ENCODE results near the gene FBL.
A peak's percentile ranks its signal among the peaks of the same experiment; 100 is the strongest.
"Not testable (repeated sequence)": the region's sequence is repeated elsewhere in the genome, so short reads cannot be mapped to it uniquely, and the experiment has no call there.

FBL gene

DNA sequence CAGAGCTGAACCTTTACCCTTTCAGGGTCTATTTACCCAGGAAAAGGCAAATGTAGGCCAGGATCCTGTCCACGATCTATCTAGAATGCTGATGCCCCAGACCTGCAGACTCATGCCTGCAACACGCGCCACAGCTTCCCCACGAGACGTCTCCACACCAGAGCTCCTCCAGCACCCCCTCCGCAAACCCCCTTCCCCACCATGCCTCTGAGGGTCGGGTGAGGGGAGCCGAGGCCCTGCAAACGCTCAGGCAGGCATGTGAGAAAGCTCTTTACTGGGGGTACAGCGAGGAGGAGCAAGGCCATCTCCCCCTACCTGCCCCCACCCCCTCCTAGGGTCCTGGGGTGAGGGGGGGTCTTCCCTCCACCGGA, 21.1 kb downstream of the FBL start:
- Mint-ChIP-seq H3K4me1 (peaks cover 13% of the 10 kb centered on the region), H3K9me3 (no peaks in the 10 kb centered on the region), H3K27ac (peak overlapping the region; percentile 43 to 64), H3K4me3 (peak overlapping the region in 1 of 2 donors; percentile 47), H3K27me3 (no peaks in the 10 kb centered on the region)
- no peak for ATAC-seq
- DNase-seq = no peak

DNA sequence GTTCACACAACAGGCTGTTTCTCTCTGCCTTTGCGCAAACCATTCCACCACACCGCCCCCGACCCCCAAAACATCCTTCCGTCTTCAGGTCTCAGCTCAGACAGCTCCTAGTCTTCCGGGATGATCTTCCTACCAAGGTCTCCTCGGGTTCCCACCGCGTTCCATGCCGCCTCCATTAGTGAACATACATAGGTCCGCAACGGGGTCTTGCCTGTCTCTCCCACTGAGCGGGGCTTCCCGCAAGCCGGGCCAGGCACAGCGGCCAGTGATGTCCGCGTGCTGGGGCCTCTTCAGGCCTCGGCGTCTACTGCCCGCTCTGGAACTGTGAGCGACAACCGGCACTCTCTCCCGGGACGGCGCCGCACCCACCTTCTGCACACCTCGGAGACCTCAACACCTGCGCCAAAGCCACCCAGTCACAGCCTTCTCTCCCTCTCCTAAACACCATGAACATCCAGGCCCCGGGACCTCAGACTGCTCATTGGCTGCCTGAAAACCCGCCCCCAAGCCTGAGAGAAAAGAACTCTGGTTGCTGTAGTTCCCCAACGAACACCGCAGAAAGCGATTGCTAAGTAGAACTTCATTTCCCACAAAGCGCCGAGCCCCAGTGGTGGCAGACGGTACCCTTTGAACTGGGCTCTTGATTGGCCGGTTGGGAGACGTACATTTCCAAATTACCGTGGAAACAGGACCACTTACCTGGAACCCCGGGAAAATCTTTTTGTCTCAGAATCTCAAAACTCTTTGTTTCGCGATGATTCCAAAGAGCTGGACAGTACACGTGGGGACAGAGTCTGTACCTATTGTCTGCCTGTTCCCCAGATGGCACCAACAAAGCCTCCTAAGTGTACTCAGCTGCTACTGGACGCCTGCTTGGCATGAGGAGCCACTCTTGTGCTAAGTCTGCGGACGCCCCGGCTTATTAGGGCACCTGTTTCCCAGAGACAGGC, 21.8 kb downstream of the FBL start:
- Mint-ChIP-seq H3K27me3 (no peaks in the 10 kb centered on the region), H3K27ac (peak overlapping the region in 1 of 2 donors; percentile 64), H3K4me1 (peaks cover 16% of the 10 kb centered on the region), H3K9me3 (no peaks in the 10 kb centered on the region), H3K4me3 (no peak overlapping the region)
- peak; percentile 82 to 91 for DNase-seq
- peak; percentile 99 for ATAC-seq

DNA sequence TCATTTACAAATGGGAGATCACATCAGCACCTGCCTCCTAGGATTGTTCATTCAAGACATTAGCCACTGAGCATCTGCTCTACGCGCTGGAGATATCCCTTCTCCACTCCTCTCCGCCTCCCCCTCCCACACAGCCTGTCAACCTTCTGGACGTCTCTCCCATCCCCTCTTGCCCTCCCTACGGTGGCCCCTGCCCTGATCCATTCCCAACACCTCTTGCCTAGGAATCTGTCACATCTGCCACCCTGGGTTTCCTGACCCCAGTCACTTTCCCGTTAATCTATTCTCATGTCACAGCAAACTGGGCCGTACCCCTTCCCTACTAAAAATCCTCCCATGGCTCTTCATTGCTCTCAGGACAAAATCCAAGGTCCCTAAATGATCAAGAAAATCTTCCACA, 22.5 kb downstream of the FBL start:
- DNase-seq (no peak), ATAC-seq (no peak)
- Mint-ChIP-seq H3K4me1 (peaks cover 17% of the 10 kb centered on the region), H3K4me3 (no peak overlapping the region), H3K27ac (no peak overlapping the region), H3K27me3 (no peaks in the 10 kb centered on the region), H3K9me3 (no peaks in the 10 kb centered on the region)

DNA sequence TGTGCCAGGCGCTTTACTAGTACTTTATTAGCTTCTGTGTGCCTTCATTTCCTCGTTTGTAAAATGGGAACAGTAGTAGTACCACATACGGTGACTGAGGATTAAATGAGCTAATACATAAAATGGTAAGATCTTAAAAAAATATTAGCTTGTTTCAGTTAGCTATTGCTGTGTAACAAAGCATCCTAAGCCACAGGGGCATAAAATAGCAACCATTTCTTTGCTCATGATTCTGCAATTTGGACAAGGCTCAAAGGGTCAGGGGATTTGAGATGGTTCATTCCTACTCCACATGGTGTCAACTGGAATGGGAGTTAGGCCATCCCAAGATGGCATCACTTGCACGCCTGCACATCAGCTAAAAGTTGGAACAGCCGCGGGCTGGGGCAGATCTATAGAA, 25.5 kb downstream of the FBL start:
- DNase-seq (no peak), ATAC-seq (no peak)
- Mint-ChIP-seq H3K9me3 (no peaks in the 10 kb centered on the region), H3K27ac (no peak overlapping the region), H3K4me3 (no peak overlapping the region), H3K27me3 (no peaks in the 10 kb centered on the region), H3K4me1 (peaks cover 31% of the 10 kb centered on the region)

DNA sequence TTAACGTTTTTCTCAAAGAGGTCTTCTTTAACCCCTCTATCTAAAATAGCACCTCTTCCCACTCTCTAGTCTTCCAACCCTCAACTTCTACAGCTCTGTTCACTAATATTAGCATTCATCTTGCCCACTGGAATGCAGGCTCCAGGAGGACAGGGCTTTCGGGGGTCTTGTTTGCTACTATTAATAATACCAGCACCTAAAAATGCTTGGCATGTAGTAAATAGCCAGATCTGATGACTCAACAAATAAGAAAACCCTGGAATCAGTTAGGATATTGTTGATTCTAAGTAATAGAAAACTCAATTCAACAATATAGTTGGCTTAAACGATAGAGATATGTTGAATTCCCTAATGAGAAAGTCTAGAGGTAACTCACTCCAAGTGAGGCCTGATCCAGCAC, 26.4 kb downstream of the FBL start:
- Mint-ChIP-seq H3K9me3 (no peaks in the 10 kb centered on the region), H3K4me3 (no peak overlapping the region), H3K4me1 (peaks cover 32% of the 10 kb centered on the region), H3K27me3 (no peaks in the 10 kb centered on the region), H3K27ac (no peak overlapping the region)
- no peak for ATAC-seq
- DNase-seq = no peak

DNA sequence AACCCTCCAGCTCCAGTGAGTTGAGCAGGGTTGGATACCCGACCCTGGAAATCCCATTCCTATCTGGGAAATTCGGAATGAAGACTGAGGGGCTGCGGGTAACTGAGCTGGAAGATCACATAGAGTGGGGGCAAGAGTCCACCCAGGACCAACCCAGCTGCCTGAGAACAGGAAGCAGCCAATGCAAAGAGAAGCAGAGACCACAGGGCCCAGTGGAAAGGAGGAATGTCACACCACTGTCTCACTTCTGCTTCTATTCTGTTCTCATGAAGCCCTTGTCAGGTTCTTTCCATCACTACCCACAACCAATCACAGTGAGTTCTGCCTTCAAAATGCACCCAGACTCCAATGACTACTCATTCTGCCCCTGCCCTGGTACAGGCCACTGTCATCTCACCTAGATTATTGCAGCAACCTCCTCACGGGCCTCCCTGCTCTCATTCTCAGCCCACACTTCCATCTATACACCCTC, 27.5 kb downstream of the FBL start:
- peak; percentile 43 for ATAC-seq
- no peaks in the 10 kb centered on the region for H3K9me3 Mint-ChIP-seq
- H3K27me3 Mint-ChIP-seq = no peaks in the 10 kb centered on the region
- H3K4me1 Mint-ChIP-seq = peaks cover 32% of the 10 kb centered on the region
- DNase-seq = no peak
- no peak overlapping the region for H3K4me3 Mint-ChIP-seq
- H3K27ac Mint-ChIP-seq = no peak overlapping the region

DNA sequence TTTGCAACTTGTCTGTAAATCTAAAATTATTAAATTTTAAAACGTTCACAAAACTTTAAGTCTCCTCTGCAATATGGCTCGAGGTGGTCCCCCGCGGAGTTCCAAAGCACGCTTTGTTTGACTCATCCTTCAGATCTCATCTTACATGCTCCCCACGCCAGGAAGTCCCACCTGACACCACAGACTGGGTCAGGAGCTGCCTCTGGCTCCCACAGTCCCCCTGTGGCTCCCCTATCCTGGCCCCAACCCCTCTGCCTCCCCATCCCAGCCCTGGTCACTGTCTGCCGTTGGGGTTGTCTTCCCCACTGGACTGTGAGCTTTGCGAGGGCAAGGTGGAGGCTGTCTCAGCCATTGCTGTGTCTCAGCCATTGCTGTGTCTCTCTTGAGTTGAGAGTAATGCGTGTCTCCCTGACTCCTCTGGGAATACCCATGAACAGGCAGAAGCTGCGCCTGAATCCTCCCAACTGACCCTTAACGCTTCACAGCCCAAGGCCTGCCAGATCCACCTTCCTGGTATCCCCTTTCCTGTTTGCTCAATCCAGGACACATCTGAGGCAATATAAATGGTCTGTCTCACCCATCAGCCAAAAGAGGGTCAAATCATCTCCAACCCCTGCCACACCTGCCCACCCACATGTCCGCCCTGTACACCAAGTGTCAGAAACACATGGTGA, 28.2 kb downstream of the FBL start:
- H3K4me3 Mint-ChIP-seq = no peak overlapping the region
- no peak for DNase-seq
- ATAC-seq = no peak
- H3K27me3 Mint-ChIP-seq = no peaks in the 10 kb centered on the region
- no peak overlapping the region for H3K27ac Mint-ChIP-seq
- no peaks in the 10 kb centered on the region for H3K9me3 Mint-ChIP-seq
- H3K4me1 Mint-ChIP-seq = peaks cover 32% of the 10 kb centered on the region

DNA sequence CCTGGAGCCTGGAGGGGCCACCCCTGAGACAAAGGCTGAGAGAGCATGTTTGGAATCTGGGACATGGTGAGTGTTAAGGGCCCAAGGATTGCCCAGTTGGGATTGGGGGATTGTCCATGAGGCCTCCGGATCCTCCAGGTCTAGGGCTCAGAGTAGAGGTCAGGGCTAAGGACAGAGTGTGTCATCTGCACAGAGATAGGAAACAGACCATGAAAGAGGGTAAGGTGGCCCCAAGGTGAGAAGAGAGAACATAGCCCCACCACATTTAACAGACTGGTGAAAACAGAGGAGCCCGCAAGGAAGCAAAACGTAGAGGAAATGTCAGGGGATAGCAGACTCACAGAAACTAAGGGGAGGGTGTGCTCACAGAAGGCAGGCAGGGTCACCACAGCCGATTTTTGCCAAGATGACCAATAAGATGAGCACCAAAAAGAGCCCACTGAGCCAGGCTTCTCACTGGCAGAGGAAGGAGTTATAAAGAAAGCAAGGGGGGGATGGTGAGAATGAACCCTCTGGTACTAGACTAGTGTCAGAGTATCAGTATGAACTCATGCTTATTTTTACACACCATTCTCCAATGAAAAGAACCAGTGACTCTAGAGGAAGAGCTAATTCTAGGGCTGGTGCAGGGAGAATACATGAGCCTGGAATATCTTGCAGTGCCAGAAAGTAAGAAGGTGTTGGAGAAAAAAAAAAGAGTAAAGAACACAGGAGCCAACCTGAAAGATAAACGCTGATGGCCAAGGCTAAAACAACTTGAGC, 29.7 kb downstream of the FBL start:
- Mint-ChIP-seq H3K4me1 (peaks cover 32% of the 10 kb centered on the region), H3K27me3 (no peaks in the 10 kb centered on the region), H3K27ac (peak overlapping the region; percentile 50 to 55), H3K9me3 (no peaks in the 10 kb centered on the region), H3K4me3 (no peak overlapping the region)
- DNase-seq = no peak
- no peak for ATAC-seq

DNA sequence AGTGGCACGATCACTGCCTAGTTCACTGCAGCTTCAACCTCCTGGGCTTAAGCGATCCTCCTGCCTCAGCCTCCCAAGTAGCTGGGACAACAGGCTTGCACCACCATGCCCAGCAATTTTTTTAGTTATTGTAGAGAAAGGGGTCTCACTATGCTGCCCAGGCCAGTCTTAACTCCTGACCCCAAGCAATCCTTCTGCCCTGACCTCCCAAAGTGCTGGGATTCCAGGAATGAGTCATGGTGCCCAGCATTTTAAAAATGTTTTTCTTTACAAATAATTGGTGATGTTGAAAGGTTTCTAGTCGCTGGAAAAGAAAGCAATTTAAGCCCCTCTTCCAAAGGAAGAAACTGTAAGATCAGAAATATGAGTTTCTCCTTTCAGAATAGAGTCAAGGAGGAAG, 31.6 kb downstream of the FBL start:
- DNase-seq (no peak), ATAC-seq (no peak)
- H3K27ac Mint-ChIP-seq = no peak overlapping the region
- no peaks in the 10 kb centered on the region for H3K27me3 Mint-ChIP-seq
- no peak overlapping the region for H3K4me3 Mint-ChIP-seq
- no peaks in the 10 kb centered on the region for H3K9me3 Mint-ChIP-seq
- peaks cover 30% of the 10 kb centered on the region for H3K4me1 Mint-ChIP-seq

DNA sequence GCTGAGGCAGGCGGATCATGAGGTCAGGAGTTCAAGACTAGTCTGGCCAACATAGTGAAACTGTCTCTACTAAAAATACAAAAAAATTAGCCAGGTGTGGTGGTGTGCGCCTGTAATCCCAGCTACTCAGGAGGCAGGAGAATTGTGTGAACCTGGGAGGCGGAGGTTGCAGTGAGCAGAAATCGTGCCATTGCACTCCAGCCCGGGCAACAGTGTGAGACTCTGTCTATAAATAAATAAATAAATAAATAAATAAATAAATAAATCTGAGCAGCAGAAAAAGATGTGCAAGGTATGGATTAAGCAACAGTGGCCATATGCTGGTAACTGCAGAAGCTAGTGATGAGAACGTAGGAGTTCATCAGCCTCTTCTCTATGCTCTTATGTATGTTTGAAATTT, 32.1 kb downstream of the FBL start:
- H3K27ac Mint-ChIP-seq, DNase-seq, H3K9me3 Mint-ChIP-seq, H3K27me3 Mint-ChIP-seq, H3K4me3 Mint-ChIP-seq, ATAC-seq: not testable (repeated sequence)
- H3K4me1 Mint-ChIP-seq = peaks cover 26% of the 10 kb centered on the region

DNA sequence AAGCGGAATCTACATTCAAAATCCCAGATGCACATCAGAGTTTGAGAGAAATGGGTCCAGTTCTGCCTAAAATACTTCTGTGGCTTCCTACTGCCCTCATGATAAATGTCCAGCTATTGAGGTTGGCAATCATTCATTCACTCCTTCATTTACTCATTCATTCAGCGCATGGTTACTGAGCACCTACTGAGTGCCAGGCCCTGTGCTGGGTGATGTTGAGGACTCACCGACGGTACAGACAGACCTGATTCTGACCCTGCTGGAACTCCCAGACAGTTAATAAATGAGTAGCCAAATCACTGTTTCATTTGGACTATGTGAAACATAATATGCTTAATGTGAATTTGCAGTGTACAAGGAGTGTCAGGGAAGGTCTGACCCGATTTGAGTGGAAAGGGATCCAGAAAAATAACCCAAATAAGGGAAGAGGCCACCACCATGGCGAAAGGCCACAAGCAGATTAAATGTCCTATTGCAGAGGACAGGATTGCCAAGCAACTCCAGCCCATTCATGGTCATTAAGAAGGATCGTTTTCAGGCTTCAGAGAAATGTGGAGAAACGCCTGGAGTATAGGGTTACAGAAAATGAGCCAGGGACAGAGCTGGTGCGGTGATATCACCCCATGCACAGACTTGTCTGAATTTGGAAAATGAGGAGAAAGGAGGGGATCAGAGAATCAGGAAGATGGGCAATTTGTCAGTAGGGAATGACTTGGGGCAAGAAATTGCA, 32.8 kb downstream of the FBL start:
- Mint-ChIP-seq H3K4me3 (no peak overlapping the region), H3K27me3 (no peaks in the 10 kb centered on the region), H3K27ac (peak overlapping the region in 1 of 2 donors; percentile 1), H3K9me3 (no peaks in the 10 kb centered on the region), H3K4me1 (peaks cover 19% of the 10 kb centered on the region)
- ATAC-seq = no peak
- no peak for DNase-seq

DNA sequence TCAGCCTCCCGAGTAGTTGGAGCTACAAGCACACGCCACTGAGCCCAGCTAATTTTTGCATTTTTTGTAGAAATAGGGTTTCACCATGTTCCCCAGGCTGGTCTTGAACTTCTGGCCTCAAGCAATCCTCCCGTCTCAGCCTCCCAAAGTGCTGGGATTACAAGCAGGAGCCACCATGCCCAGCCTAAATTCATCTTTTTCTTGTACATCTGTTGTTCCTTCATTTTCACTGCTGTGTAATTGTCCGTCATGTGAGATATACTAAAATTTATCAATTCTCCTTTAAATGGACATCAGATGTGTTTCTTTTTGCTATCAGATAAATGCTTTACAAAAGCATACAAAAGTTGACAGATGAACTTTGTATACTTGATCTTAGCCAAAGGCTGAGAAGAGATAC, 35.1 kb downstream of the FBL start:
- Mint-ChIP-seq H3K4me1 (peaks cover 5% of the 10 kb centered on the region), H3K4me3 (no peak overlapping the region), H3K27me3 (no peaks in the 10 kb centered on the region), H3K9me3 (no peaks in the 10 kb centered on the region), H3K27ac (no peak overlapping the region)
- DNase-seq (no peak), ATAC-seq (no peak)

DNA sequence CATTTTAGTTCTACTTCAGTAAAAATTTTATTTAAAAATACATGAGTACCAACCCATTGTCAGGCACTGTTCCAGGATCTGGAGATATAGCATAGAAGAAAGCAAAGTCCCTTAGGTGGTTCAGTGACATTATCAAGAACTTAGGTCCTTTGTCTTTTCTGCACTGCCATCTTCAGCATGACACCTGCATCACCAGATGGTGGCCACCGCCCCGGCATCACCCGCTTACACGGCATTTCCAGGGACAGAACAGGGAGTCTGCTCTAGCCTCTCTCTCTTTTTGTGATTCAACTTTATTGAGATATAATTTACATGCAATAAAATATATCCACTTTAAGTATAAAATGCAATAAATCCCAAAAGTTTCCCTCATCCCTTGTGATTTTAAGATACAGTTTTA, 35.8 kb downstream of the FBL start:
- Mint-ChIP-seq H3K4me3 (no peak overlapping the region), H3K4me1 (no peaks in the 10 kb centered on the region), H3K27me3 (no peaks in the 10 kb centered on the region), H3K27ac (no peak overlapping the region), H3K9me3 (no peaks in the 10 kb centered on the region)
- ATAC-seq (no peak), DNase-seq (no peak)

DNA sequence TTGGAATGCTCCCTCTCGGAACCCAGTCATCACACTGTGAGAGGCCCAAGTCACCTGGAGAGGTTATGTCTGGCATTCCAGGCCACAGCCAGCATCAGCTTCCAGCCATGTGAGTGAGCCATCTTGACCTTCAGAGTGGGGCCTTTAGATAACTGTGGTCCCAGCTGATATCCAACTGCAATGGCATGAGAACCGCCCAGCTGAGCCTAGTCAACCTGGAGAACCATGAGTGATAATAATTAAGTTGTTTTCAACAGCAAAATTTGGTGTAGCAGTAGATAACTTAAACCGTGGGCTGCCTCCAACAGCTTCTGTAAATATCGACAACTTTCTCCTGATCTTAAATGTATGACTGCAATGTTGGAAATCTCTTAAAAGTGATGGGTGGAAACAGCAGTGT, 36.8 kb downstream of the FBL start:
- Mint-ChIP-seq H3K27ac (no peak overlapping the region), H3K27me3 (no peaks in the 10 kb centered on the region), H3K4me1 (no peaks in the 10 kb centered on the region), H3K4me3 (no peak overlapping the region), H3K9me3 (no peaks in the 10 kb centered on the region)
- ATAC-seq (no peak), DNase-seq (no peak)

DNA sequence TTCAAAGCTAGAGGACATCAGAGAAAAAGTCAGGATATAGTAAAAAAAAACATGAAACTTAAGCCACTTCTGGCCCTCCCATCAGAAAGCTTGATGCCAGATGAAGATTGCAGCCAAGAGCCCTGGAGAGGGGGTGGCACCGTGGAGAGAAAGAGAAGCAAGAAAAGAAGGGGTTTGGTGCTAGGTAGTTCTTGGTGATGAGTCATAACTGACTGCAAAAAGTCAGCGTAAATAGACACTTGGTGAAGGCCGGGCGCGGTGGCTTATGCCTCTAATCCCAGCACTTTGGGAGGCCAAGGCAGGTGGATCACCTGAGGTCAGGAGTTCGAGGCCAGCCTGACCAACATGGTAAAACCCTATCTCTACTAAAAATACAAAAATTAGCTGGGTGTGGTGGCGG, 37.5 kb downstream of the FBL start:
- not testable (repeated sequence) for DNase-seq, ATAC-seq, H3K4me1 Mint-ChIP-seq, H3K27ac Mint-ChIP-seq, H3K4me3 Mint-ChIP-seq, H3K27me3 Mint-ChIP-seq, H3K9me3 Mint-ChIP-seq
